Vagina (tissue), 2 donors: Measurements from ENCODE around the gene SERPIND1. TPM values are rescaled to one million over a fixed set of nuclear protein-coding genes. Genes with fewer than 3 reads are reported as not detected.

Experiments
- DNase-seq, 2 donors: peaks; one replicate each; pipeline ENCODE4 v3.0.0-alpha.2; 2017; ENCODE audit errors: extremely low spot score in 2 of 2
- H3K27ac ChIP-seq: fragments of 200-600 bp; sonication (generic); one replicate; pipeline ENCODE4 v1.5.1; 2019
- H3K27me3 ChIP-seq: fragments of 200-600 bp; sonication (generic); one replicate; pipeline ENCODE4 v1.5.1; 2019
- H3K36me3 ChIP-seq, 2 donors: fragments of 200-600 bp; sonication (generic); one replicate each; pipeline ENCODE4 v1.5.1; 2017 to 2019
- H3K4me1 ChIP-seq: fragments of 200-600 bp; sonication (generic); one replicate; pipeline ENCODE4 v1.5.1; 2019
- H3K4me3 ChIP-seq, 2 donors: fragments of 200-600 bp; sonication (generic); 1 replicate in 1 of 2; 2 replicates in 1 of 2; pipeline ENCODE4 v1.5.1; 2016 to 2019
- H3K9me3 ChIP-seq: fragments of 200-600 bp; sonication (generic); one replicate; pipeline ENCODE4 v1.5.1; 2019
- POLR2A ChIP-seq, 2 donors: fragments of 450-650 bp; IDR thresholded peaks; one replicate each; pipeline ENCODE4 v1.6.1; 2017; ENCODE audit warnings: antibody characterized with exemption in 2 of 2, mild to moderate bottlenecking in 2 of 2, moderate library complexity in 2 of 2
- POLR2AphosphoS5 ChIP-seq, 2 donors: sonication (generic); formaldehyde crosslinking; IDR thresholded peaks; one replicate each; pipeline ENCODE4 v1.9.0; 2017; ENCODE audit warnings: antibody characterized with exemption in 2 of 2, mild to moderate bottlenecking in 2 of 2, low read depth in 1 of 2; ENCODE audit not compliant: insufficient read depth in 1 of 2
- intact Hi-C: fragments of 100-400 bp; cut with DNase I; formaldehyde crosslinking; loops from one replicate; pipeline ENCODE4 v1.15.1; 2023
- total RNA-seq: library from RNA; depleted of rRNA; stranded (reverse); fragments of >200 nt; gene quantifications from one replicate; pipeline ENCODE4 v1.2.3, GENCODE V29; 2016
- TF ChIP-seq, protein P1 (sequence below), 3 experiments: fragments of 450-650 bp in 2 of 3; fragments of 200-600 bp in 1 of 3; sonication (generic) in 1 of 3; IDR thresholded peaks; one replicate each; pipeline ENCODE4 v1.5.1; 2017 to 2019; ENCODE audit warnings: antibody characterized with exemption in 3 of 3, mild to moderate bottlenecking in 2 of 3, moderate library complexity in 2 of 3

SERPIND1 gene
- total RNA-seq, 1 donor from 2014 or later = not detected

DNA sequence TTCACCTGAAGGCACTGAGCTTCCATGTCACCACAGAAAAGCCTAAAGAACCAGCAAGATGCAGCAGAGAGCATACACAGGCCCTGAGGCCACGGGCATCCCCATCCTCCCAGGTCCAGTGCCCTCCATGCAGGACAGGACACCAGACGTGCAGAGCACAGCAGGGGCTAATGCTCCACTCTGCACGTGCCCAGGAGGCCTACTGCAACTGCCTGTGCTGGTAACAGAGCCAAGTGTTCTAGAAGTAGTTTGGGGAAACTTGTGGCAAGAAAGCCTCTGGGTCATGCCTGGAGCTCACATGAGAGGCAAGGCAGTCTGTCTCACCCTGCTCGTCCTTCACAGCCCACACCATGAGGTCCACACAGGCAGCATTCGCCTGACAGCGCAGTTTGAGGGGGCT is 30.7 kb downstream of the SERPIND1 start:
- Histone ChIP-seq H3K9me3 (no peaks in the 10 kb centered on the region), H3K36me3 (peaks cover 3 to 78% of the 10 kb centered on the region in 2 donors)

GRCh38 chr22:20805972-20806471 is 32.1 kb downstream of the SERPIND1 start:
- Histone ChIP-seq H3K27me3 (no peaks in the 10 kb centered on the region), H3K27ac (no peak overlapping the region), H3K9me3 (no peaks in the 10 kb centered on the region), H3K36me3 (peaks cover 3 to 78% of the 10 kb centered on the region in 2 donors), H3K4me1 (no peaks in the 10 kb centered on the region), H3K4me3 (no peak overlapping the region)
- no peak for DNase-seq
- intact Hi-C loops = no loop called here
- TF ChIP-seq, protein P1, sequence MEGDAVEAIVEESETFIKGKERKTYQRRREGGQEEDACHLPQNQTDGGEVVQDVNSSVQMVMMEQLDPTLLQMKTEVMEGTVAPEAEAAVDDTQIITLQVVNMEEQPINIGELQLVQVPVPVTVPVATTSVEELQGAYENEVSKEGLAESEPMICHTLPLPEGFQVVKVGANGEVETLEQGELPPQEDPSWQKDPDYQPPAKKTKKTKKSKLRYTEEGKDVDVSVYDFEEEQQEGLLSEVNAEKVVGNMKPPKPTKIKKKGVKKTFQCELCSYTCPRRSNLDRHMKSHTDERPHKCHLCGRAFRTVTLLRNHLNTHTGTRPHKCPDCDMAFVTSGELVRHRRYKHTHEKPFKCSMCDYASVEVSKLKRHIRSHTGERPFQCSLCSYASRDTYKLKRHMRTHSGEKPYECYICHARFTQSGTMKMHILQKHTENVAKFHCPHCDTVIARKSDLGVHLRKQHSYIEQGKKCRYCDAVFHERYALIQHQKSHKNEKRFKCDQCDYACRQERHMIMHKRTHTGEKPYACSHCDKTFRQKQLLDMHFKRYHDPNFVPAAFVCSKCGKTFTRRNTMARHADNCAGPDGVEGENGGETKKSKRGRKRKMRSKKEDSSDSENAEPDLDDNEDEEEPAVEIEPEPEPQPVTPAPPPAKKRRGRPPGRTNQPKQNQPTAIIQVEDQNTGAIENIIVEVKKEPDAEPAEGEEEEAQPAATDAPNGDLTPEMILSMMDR (IDR thresholded peaks at IDR 0.05) = no peak
- no peak for TF ChIP-seq POLR2A (IDR thresholded peaks at IDR 0.05)
- no peak for TF ChIP-seq POLR2AphosphoS5 (IDR thresholded peaks at IDR 0.05; ENCODE audit: insufficient read depth in 1 of 2, low read depth in 1 of 2)

More for the DNA sequence above, 30.7 kb downstream of the SERPIND1 start:
- H3K4me3 ChIP-seq = no peak overlapping the region
- TF ChIP-seq POLR2A (IDR thresholded peaks at IDR 0.05) = no peak
- TF ChIP-seq, protein P1 (IDR thresholded peaks at IDR 0.05) = no peak
- H3K4me1 ChIP-seq = no peaks in the 10 kb centered on the region
- intact Hi-C loops = no loop called here
- H3K27ac ChIP-seq = no peak overlapping the region
- no peak for DNase-seq
- no peaks in the 10 kb centered on the region for H3K27me3 ChIP-seq

- no peaks in the 10 kb centered on the region for H3K9me3 ChIP-seq
- H3K4me1 ChIP-seq = no peaks in the 10 kb centered on the region
- H3K36me3 ChIP-seq = peaks cover 3 to 69% of the 10 kb centered on the region in 2 donors
- TF ChIP-seq POLR2A (IDR thresholded peaks at IDR 0.05) = no peak
- TF ChIP-seq, protein P1 (IDR thresholded peaks at IDR 0.05) = no peak
- TF ChIP-seq POLR2AphosphoS5 (IDR thresholded peaks at IDR 0.05; ENCODE audit: insufficient read depth in 1 of 2, low read depth in 1 of 2) = no peak
- no peak overlapping the region for H3K27ac ChIP-seq
- no peak overlapping the region for H3K4me3 ChIP-seq
- intact Hi-C loops = no loop called here
- no peaks in the 10 kb centered on the region for H3K27me3 ChIP-seq
- no peak for DNase-seq
These were observed 33.4 kb downstream of the SERPIND1 start for GRCh38 chr22:20807315-20807752.

- H3K9me3 ChIP-seq = no peaks in the 10 kb centered on the region
- no peaks in the 10 kb centered on the region for H3K4me1 ChIP-seq
- no peak for TF ChIP-seq POLR2A (IDR thresholded peaks at IDR 0.05)
- TF ChIP-seq, protein P1 (IDR thresholded peaks at IDR 0.05) = no peak
- no peak for TF ChIP-seq POLR2AphosphoS5 (IDR thresholded peaks at IDR 0.05; ENCODE audit: insufficient read depth in 1 of 2, low read depth in 1 of 2)
- H3K4me3 ChIP-seq = no peak overlapping the region
- peaks cover 0 to 67% of the 10 kb centered on the region in 2 donors for H3K36me3 ChIP-seq
- H3K27ac ChIP-seq = no peak overlapping the region
- intact Hi-C loops = no loop called here
- H3K27me3 ChIP-seq = no peaks in the 10 kb centered on the region
- DNase-seq = no peak
These were observed 34.9 kb downstream of the SERPIND1 start for GRCh38 chr22:20808844-20809243.

- Histone ChIP-seq H3K9me3 (no peaks in the 10 kb centered on the region), H3K4me3 (no peak overlapping the region), H3K36me3 (peaks cover 0 to 64% of the 10 kb centered on the region in 2 donors), H3K27me3 (no peaks in the 10 kb centered on the region), H3K27ac (no peak overlapping the region), H3K4me1 (no peaks in the 10 kb centered on the region)
- DNase-seq = no peak
- intact Hi-C loops = no loop called here
- TF ChIP-seq, protein P1 (IDR thresholded peaks at IDR 0.05) = no peak
- TF ChIP-seq POLR2AphosphoS5 (IDR thresholded peaks at IDR 0.05; ENCODE audit: insufficient read depth in 1 of 2, low read depth in 1 of 2) = no peak
- TF ChIP-seq POLR2A (IDR thresholded peaks at IDR 0.05) = no peak
These were observed 35.7 kb downstream of the SERPIND1 start for GRCh38 chr22:20809538-20810185.
